Measurements from ENCODE around the gene FTH1. TPM values are rescaled to one million over a fixed set of nuclear protein-coding genes. Genes with fewer than 3 reads are reported as not detected.
"Not testable (repeated sequence)": the region's sequence is repeated elsewhere in the genome, so short reads cannot be mapped to it uniquely, and the experiment has no call there.

FTH1 gene
- total RNA-seq, 1 donor from 2014 or later, result 1,419 TPM

DNA sequence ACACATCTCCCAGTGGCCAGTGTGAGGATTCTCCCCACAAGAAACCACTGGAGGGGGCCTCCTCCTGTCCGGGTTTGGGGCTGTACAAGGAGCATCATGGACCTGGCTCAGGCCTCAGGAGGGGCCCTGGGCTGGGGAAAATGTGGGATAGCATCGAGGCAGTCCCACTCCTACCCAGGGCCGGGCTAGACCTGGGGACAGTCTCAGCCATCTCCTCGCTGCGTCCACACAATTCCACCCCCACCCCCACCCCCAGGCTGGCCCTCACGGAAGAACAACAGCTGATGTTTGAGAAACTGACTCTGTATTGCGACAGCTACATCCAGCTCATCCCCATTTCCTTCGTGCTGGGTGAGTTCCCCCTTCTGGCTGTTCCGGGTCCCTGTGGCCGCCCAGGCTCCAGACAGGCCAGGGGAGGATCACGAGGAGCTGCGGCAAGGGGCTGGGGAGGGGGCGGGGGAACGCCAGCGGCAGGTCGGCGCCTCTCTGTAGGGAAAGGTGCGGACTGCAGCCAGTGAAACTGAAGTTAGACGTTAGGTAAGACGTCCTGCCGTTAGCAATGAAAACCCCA lies 12.5 kb downstream of the FTH1 start:
- Mint-ChIP-seq H3K4me3 (peak overlapping the region; percentile 57), H3K27ac (peak overlapping the region; percentile 25), H3K9me3 (no peaks in the 10 kb centered on the region), H3K36me3 (peaks cover 5% of the 10 kb centered on the region), H3K4me1 (peaks cover 5% of the 10 kb centered on the region), H3K27me3 (ENCODE audit: low read depth) (no peaks in the 10 kb centered on the region)
- DNase-seq (ENCODE audit: low spot score in 2 of 2, unreplicated experiment in 2 of 2), result peak in 1 of 2 experiments; percentile 47
- no peak for TF ChIP-seq CTCF (IDR thresholded peaks at IDR 0.05; ENCODE audit: unreplicated experiment)

GRCh38 chr11:61954106-61954850 lies 13.2 kb downstream of the FTH1 start:
- TF ChIP-seq CTCF (IDR thresholded peaks at IDR 0.05; ENCODE audit: unreplicated experiment), result no peak
- Mint-ChIP-seq H3K36me3 (peaks cover 5% of the 10 kb centered on the region), H3K4me3 (no peak overlapping the region)

DNA sequence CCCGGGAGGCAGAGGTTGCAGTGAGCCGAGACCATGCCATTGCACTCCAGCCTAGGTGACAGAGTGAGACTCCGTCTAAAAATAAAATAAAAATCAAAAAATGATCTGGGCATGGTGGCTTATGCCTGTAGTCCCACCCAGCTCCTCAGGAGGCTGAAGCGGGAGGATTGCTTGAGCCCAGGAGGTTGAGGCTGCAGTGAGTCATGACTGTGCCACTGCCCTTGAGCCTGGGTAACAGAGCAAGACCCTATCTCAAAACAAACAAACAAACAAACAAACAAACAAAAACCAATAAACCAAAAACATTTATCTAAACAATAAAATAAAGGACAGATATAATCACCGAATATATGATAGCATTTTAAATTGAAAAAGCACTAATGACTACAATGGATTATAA lies 13.8 kb downstream of the FTH1 start:
- not testable (repeated sequence) for H3K4me3 Mint-ChIP-seq

More at GRCh38 chr11:61954106-61954850, 13.2 kb downstream of the FTH1 start:
- Mint-ChIP-seq H3K4me1 (peaks cover 12% of the 10 kb centered on the region), H3K27ac (peak overlapping the region; percentile 25), H3K9me3 (no peaks in the 10 kb centered on the region), H3K27me3 (ENCODE audit: low read depth) (no peaks in the 10 kb centered on the region)
- DNase-seq (ENCODE audit: low spot score in 2 of 2, unreplicated experiment in 2 of 2), result no peak

DNA sequence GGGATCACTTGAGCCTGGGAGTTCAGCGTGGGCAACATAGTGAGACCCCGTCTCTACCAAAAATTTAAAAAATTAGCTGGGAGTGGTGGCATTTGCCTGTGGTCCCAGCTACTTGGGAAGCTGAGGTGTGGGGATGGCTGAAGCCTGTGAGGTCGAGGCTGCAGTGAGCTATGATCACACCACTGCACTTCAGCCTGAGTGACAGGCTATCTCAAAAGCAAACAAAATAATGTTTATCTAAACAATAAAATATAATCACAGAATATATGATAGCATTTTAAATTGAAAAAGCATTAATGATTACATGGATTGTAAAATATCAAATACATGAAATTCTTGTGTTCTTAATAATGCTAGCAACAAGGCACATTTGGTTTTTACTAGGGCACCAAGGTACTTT lies 14.6 kb downstream of the FTH1 start:
- H3K4me3 Mint-ChIP-seq, result no peak overlapping the region
- no peaks in the 10 kb centered on the region for H3K9me3 Mint-ChIP-seq
- no peaks in the 10 kb centered on the region for H3K27me3 Mint-ChIP-seq (ENCODE audit: low read depth)
- peak in 1 of 2 experiments; percentile 6 for DNase-seq (ENCODE audit: low spot score in 2 of 2, unreplicated experiment in 2 of 2)
- no peaks in the 10 kb centered on the region for H3K36me3 Mint-ChIP-seq
- peaks cover 16% of the 10 kb centered on the region for H3K4me1 Mint-ChIP-seq
- no peak for TF ChIP-seq CTCF (IDR thresholded peaks at IDR 0.05; ENCODE audit: unreplicated experiment)
- no peak overlapping the region for H3K27ac Mint-ChIP-seq

More for the DNA sequence above, 13.8 kb downstream of the FTH1 start:
- H3K27ac Mint-ChIP-seq; H3K9me3 Mint-ChIP-seq; H3K27me3 Mint-ChIP-seq (ENCODE audit: low read depth); H3K36me3 Mint-ChIP-seq; DNase-seq (ENCODE audit: low spot score in 2 of 2, unreplicated experiment in 2 of 2): not testable (repeated sequence)
- peaks cover 16% of the 10 kb centered on the region for H3K4me1 Mint-ChIP-seq

- Mint-ChIP-seq H3K36me3 (no peaks in the 10 kb centered on the region), H3K9me3 (no peaks in the 10 kb centered on the region), H3K27ac (no peak overlapping the region), H3K27me3 (ENCODE audit: low read depth) (no peaks in the 10 kb centered on the region), H3K4me3 (no peak overlapping the region), H3K4me1 (peaks cover 24% of the 10 kb centered on the region)
- DNase-seq (ENCODE audit: low spot score in 2 of 2, unreplicated experiment in 2 of 2), result no peak
- no peak for TF ChIP-seq CTCF (IDR thresholded peaks at IDR 0.05; ENCODE audit: unreplicated experiment)
These were observed 15.8 kb downstream of the FTH1 start for GRCh38 chr11:61951484-61952135.

DNA sequence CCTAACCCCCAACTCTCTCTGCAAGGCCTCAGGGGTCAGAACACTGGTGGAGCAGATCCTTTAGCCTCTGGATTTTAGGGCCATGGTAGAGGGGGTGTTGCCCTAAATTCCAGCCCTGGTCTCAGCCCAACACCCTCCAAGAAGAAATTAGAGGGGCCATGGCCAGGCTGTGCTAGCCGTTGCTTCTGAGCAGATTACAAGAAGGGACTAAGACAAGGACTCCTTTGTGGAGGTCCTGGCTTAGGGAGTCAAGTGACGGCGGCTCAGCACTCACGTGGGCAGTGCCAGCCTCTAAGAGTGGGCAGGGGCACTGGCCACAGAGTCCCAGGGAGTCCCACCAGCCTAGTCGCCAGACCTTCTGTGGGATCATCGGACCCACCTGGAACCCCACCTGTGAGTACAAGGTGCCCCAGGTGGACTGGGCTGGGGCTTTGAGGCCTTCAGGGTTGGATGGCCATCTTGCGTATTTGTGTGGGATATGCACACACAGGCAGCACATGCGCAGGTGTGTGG lies 17.3 kb downstream of the FTH1 start, which contains the start of gene BEST1:
BEST1 (plus strand) TSS at position 317 of the 513 bp plus-strand sequence. CDS start 1,456 bp downstream, outside the sequence.
- Mint-ChIP-seq H3K27ac (peak within 1 kb of the TSS; percentile 86), H3K36me3 (no peaks in the 10 kb centered on the region), H3K27me3 (ENCODE audit: low read depth) (no peaks in the 10 kb centered on the region), H3K4me3 (no peak within 1 kb of the TSS), H3K9me3 (no peaks in the 10 kb centered on the region), H3K4me1 (peaks cover 24% of the 10 kb centered on the region)
- DNase-seq (ENCODE audit: low spot score in 2 of 2, unreplicated experiment in 2 of 2), result no peak
- no peak for TF ChIP-seq CTCF (IDR thresholded peaks at IDR 0.05; ENCODE audit: unreplicated experiment)
